Fibroblast of the aortic adventitia (primary cell): ENCODE data around the gene MTNR1A. TPM values are rescaled to one million over a fixed set of nuclear protein-coding genes. Genes with fewer than 3 reads are reported as not detected.

Experiments
- DNase-seq: peaks from one replicate; pipeline ENCODE4 v3.0.0-alpha.2; 2010; ENCODE audit warnings: low read depth
- H3K4me3 ChIP-seq: 2 replicates; pipeline ENCODE4 v1.5.1; 2011; ENCODE audit warnings: low read depth, mild to moderate bottlenecking, control low read depth, low read length, moderate library complexity
- CTCF ChIP-seq: IDR thresholded peaks from 2 replicates; pipeline ENCODE4 v1.5.1; 2011; ENCODE audit warnings: mild to moderate bottlenecking, low read length, control low read depth, inconsistent platforms; ENCODE audit not compliant: insufficient read depth
- total RNA-seq: library from RNA; depleted of rRNA; stranded (reverse); fragments of >200 nt; gene quantifications from 2 replicates; pipeline ENCODE4 v1.2.3, GENCODE V29; 2012; ENCODE audit warnings: low replicate concordance

Gene MTNR1A
- total RNA-seq, 1 donor, result not detected

GRCh38 chr4:186569533-186570192 lies 14.3 kb upstream of the MTNR1A start:
- DNase-seq, result no peak
- peak overlapping the region; percentile 49 for H3K4me3 ChIP-seq

GRCh38 chr4:186566068-186566467 lies 10.7 kb upstream of the MTNR1A start:
- DNase-seq, result no peak
- TF ChIP-seq CTCF, result no peak

More at GRCh38 chr4:186569533-186570192, 14.3 kb upstream of the MTNR1A start:
- TF ChIP-seq CTCF, result no peak

GRCh38 chr4:186563761-186564160 lies 8.4 kb upstream of the MTNR1A start:
- no peak for DNase-seq
- H3K4me3 ChIP-seq, result no peak overlapping the region
- TF ChIP-seq CTCF, result no peak

More at GRCh38 chr4:186566068-186566467, 10.7 kb upstream of the MTNR1A start:
- H3K4me3 ChIP-seq, result no peak overlapping the region

- TF ChIP-seq CTCF, result no peak
Observed at GRCh38 chr4:186561748-186562147, 6.4 kb upstream of the MTNR1A start.

GRCh38 chr4:186560647-186561046 lies 5.3 kb upstream of the MTNR1A start:
- no peak for DNase-seq
- H3K4me3 ChIP-seq, result no peak overlapping the region
- TF ChIP-seq CTCF, result no peak

More at GRCh38 chr4:186561748-186562147, 6.4 kb upstream of the MTNR1A start:
- DNase-seq, result no peak
- H3K4me3 ChIP-seq, result no peak overlapping the region

- peak; percentile 13 for DNase-seq
- H3K4me3 ChIP-seq, result no peak overlapping the region
- TF ChIP-seq CTCF, result no peak
Observed at GRCh38 chr4:186557486-186557885, 2.1 kb upstream of the MTNR1A start.

GRCh38 chr4:186557061-186557460 lies 1.7 kb upstream of the MTNR1A start:
- no peak for DNase-seq
- H3K4me3 ChIP-seq, result no peak overlapping the region
- TF ChIP-seq CTCF, result no peak
